ENCODE results near the gene METTL15.

- TF ChIP-seq CTCF (IDR thresholded peaks at IDR 0.05; ENCODE audit: control extremely low read depth in 1 of 3, insufficient read depth in 1 of 3, low read depth in 1 of 3, low read length in 3 of 3) (no peak), NRF1 (IDR thresholded peaks at IDR 0.05; ENCODE audit: low read depth, low read length) (no peak), POLR2A (IDR thresholded peaks at IDR 0.05; ENCODE audit: control extremely low read depth in 1 of 2, low read depth in 2 of 2, low read length in 2 of 2) (no peak), EZH2 (IDR thresholded peaks at IDR 0.05; ENCODE audit: low read depth, low read length, severe bottlenecking) (no peak), POLR2AphosphoS5 (IDR thresholded peaks at IDR 0.05; ENCODE audit: low read depth, low read length) (no peak), RAD21 (IDR thresholded peaks at IDR 0.05 in 1 of 2, conservative IDR thresholded peaks at IDR 0.05 in 1 of 2; ENCODE audit: low read depth in 2 of 2, low read length in 2 of 2) (no peak), RFX5 (IDR thresholded peaks at IDR 0.05; ENCODE audit: borderline replicate concordance, low read depth, low read length) (no peak), CHD1 (IDR thresholded peaks at IDR 0.05; ENCODE audit: low read depth, low read length) (no peak), ZNF274 (IDR thresholded peaks at IDR 0.05; ENCODE audit: borderline replicate concordance, extremely low read depth, low read length) (no peak), BRCA1 (IDR thresholded peaks at IDR 0.05; ENCODE audit: low read depth, low read length) (no peak), JUND (IDR thresholded peaks at IDR 0.05; ENCODE audit: low read length) (no peak)
Measured at GRCh38 chr11:28108958-28109357, 770 bp downstream of the METTL15 start.
